ENCODE results near the gene ALG14. TPM values are rescaled to one million over a fixed set of nuclear protein-coding genes. Genes with fewer than 3 reads are reported as not detected.

Gene ALG14
- total and polyA plus RNA-seq, 4 donors: 1.0 to 16.6 (median 1.9) TPM

- H3K9me3 ChIP-seq (ENCODE audit: control insufficient read depth in 4 of 4, low read length in 3 of 4): no peaks in the 10 kb centered on the region
- DNase-seq (ENCODE audit: low spot score): no peak
- H3K4me1 ChIP-seq (ENCODE audit: control insufficient read depth in 4 of 4, insufficient read depth in 4 of 4, low read length in 3 of 4): no peaks in the 10 kb centered on the region
- TF ChIP-seq HNF4A (conservative IDR thresholded peaks at IDR 0.05) (no peak), RAD21 (IDR thresholded peaks at IDR 0.05) (peak in 1 of 2 donors; percentile 4), HNF4G (IDR thresholded peaks at IDR 0.05) (no peak), MAX (IDR thresholded peaks at IDR 0.05) (peak; percentile 10), JUND (IDR thresholded peaks at IDR 0.05) (peak in 1 of 2 donors; percentile 19), CTCF (IDR thresholded peaks at IDR 0.05; ENCODE audit: low read depth, low read length, missing input control) (no peak), FOXA1 (IDR thresholded peaks at IDR 0.05) (no peak), ZBTB33 (IDR thresholded peaks at IDR 0.05) (no peak)
- no peak overlapping the region for H3K9ac ChIP-seq (ENCODE audit: low read depth in 1 of 2, low read length in 2 of 2)
- H3K36me3 ChIP-seq (ENCODE audit: control insufficient read depth in 4 of 4, insufficient read depth in 3 of 4, low read depth in 1 of 4, low read length in 3 of 4): no peaks in the 10 kb centered on the region
- no peaks in the 10 kb centered on the region for H3K27me3 ChIP-seq (ENCODE audit: control insufficient read depth in 4 of 4, insufficient read depth in 4 of 4, low read length in 3 of 4)
- WGBS: 73% methylated on average over 1 of the region's 1 CpG
- H3K27ac ChIP-seq (ENCODE audit: low read depth in 1 of 2, low read length in 2 of 2): peak overlapping the region; percentile 29 to 50
- H3K4me3 ChIP-seq (ENCODE audit: low read depth in 1 of 3, low read length in 3 of 3): no peak overlapping the region
Measured at GRCh38 chr1:94974241-94974640, 98.5 kb downstream of the ALG14 start.

GRCh38 chr1:94973309-94973922 is 99.3 kb downstream of the ALG14 start:
- Histone ChIP-seq H3K27ac (ENCODE audit: low read depth in 1 of 2, low read length in 2 of 2) (peak overlapping the region; percentile 23 to 37), H3K9me3 (ENCODE audit: control insufficient read depth in 4 of 4, low read length in 3 of 4) (no peaks in the 10 kb centered on the region), H3K4me3 (ENCODE audit: low read depth in 1 of 3, low read length in 3 of 3) (no peak overlapping the region), H3K4me1 (ENCODE audit: control insufficient read depth in 4 of 4, insufficient read depth in 4 of 4, low read length in 3 of 4) (no peaks in the 10 kb centered on the region), H3K36me3 (ENCODE audit: control insufficient read depth in 4 of 4, insufficient read depth in 3 of 4, low read depth in 1 of 4, low read length in 3 of 4) (no peaks in the 10 kb centered on the region), H3K27me3 (ENCODE audit: control insufficient read depth in 4 of 4, insufficient read depth in 4 of 4, low read length in 3 of 4) (no peaks in the 10 kb centered on the region), H3K9ac (ENCODE audit: low read depth in 1 of 2, low read length in 2 of 2) (no peak overlapping the region)
- 91% methylated on average over 8 of the region's 8 CpGs for WGBS
- no peak for DNase-seq (ENCODE audit: low spot score)
- no peak for TF ChIP-seq EGR1 (IDR thresholded peaks at IDR 0.05; ENCODE audit: low read depth in 2 of 2)
- TF ChIP-seq GABPA (IDR thresholded peaks at IDR 0.05 in 1 of 2, conservative IDR thresholded peaks at IDR 0.05 in 1 of 2): no peak
- no peak for TF ChIP-seq HNF4A (conservative IDR thresholded peaks at IDR 0.05)
- no peak for TF ChIP-seq MAX (IDR thresholded peaks at IDR 0.05)
- no peak for TF ChIP-seq FOXA1 (IDR thresholded peaks at IDR 0.05)
- no peak for TF ChIP-seq RXRA (IDR thresholded peaks at IDR 0.05)
- TF ChIP-seq FOXA2 (IDR thresholded peaks at IDR 0.05): no peak
- TF ChIP-seq REST (IDR thresholded peaks at IDR 0.05): no peak
- TF ChIP-seq JUND (IDR thresholded peaks at IDR 0.05): no peak
- no peak for TF ChIP-seq HNF4G (IDR thresholded peaks at IDR 0.05)
